Measurements from ENCODE around the gene FBLN2. TPM values are rescaled to one million over a fixed set of nuclear protein-coding genes. Genes with fewer than 3 reads are reported as not detected.

Gene FBLN2
- total and polyA plus RNA-seq, 10 of the 15 experiments (the other 5 are each of a cell fraction or from before 2014, with no cell fraction given) = 0.03 to 0.41 (median 0.12) TPM; not detected in 2

DNA sequence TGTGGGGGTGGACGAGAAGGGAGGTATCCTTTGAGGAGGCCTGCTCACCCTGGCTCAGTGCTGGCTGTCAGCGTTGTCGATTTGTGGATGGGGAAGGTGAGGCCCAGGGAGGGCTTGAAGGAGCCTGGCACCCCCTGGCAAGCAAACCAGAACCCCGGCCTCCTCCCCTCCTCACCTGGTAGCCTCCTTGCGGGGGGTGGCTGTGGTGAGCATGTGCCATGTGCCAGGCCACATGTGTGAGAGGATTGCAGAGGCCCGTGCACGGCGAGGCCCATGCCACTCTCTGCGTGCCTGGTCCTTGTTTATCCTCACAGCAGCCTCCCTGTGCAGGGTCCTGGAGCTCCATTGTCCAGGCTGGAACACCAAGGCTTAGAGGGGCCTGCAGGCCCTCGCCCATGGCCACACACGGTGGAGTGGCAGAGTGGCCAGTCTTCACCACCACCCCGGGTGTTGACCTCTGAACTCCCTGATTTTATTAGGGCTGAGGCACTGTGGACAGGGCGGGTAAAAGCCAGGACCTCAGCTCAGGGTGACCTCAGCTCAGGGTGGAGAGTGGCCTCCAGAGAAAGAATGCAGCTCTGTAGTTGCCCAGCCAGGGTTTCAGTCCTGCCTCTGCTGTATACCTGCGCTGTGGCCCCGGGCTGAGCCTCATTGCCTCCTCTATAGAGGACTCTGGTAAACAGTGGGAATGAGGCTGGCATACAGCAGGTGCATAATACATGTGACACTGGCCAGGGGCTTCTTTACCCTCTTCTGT lies 39.7 kb upstream of the FBLN2 start (continued):
- TF ChIP-seq, protein P1, sequence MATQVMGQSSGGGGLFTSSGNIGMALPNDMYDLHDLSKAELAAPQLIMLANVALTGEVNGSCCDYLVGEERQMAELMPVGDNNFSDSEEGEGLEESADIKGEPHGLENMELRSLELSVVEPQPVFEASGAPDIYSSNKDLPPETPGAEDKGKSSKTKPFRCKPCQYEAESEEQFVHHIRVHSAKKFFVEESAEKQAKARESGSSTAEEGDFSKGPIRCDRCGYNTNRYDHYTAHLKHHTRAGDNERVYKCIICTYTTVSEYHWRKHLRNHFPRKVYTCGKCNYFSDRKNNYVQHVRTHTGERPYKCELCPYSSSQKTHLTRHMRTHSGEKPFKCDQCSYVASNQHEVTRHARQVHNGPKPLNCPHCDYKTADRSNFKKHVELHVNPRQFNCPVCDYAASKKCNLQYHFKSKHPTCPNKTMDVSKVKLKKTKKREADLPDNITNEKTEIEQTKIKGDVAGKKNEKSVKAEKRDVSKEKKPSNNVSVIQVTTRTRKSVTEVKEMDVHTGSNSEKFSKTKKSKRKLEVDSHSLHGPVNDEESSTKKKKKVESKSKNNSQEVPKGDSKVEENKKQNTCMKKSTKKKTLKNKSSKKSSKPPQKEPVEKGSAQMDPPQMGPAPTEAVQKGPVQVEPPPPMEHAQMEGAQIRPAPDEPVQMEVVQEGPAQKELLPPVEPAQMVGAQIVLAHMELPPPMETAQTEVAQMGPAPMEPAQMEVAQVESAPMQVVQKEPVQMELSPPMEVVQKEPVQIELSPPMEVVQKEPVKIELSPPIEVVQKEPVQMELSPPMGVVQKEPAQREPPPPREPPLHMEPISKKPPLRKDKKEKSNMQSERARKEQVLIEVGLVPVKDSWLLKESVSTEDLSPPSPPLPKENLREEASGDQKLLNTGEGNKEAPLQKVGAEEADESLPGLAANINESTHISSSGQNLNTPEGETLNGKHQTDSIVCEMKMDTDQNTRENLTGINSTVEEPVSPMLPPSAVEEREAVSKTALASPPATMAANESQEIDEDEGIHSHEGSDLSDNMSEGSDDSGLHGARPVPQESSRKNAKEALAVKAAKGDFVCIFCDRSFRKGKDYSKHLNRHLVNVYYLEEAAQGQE (IDR thresholded peaks at IDR 0.05; ENCODE audit: low read depth, low read length) = no peak
- TF ChIP-seq, protein P2, sequence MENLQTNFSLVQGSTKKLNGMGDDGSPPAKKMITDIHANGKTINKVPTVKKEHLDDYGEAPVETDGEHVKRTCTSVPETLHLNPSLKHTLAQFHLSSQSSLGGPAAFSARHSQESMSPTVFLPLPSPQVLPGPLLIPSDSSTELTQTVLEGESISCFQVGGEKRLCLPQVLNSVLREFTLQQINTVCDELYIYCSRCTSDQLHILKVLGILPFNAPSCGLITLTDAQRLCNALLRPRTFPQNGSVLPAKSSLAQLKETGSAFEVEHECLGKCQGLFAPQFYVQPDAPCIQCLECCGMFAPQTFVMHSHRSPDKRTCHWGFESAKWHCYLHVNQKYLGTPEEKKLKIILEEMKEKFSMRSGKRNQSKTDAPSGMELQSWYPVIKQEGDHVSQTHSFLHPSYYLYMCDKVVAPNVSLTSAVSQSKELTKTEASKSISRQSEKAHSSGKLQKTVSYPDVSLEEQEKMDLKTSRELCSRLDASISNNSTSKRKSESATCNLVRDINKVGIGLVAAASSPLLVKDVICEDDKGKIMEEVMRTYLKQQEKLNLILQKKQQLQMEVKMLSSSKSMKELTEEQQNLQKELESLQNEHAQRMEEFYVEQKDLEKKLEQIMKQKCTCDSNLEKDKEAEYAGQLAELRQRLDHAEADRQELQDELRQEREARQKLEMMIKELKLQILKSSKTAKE (IDR thresholded peaks at IDR 0.05; ENCODE audit: low read depth, poor library complexity, severe bottlenecking) = no peak
- TF ChIP-seq CBX3 (IDR thresholded peaks at IDR 0.05; ENCODE audit: borderline replicate concordance, low read depth) = no peak
- TF ChIP-seq, protein P3, sequence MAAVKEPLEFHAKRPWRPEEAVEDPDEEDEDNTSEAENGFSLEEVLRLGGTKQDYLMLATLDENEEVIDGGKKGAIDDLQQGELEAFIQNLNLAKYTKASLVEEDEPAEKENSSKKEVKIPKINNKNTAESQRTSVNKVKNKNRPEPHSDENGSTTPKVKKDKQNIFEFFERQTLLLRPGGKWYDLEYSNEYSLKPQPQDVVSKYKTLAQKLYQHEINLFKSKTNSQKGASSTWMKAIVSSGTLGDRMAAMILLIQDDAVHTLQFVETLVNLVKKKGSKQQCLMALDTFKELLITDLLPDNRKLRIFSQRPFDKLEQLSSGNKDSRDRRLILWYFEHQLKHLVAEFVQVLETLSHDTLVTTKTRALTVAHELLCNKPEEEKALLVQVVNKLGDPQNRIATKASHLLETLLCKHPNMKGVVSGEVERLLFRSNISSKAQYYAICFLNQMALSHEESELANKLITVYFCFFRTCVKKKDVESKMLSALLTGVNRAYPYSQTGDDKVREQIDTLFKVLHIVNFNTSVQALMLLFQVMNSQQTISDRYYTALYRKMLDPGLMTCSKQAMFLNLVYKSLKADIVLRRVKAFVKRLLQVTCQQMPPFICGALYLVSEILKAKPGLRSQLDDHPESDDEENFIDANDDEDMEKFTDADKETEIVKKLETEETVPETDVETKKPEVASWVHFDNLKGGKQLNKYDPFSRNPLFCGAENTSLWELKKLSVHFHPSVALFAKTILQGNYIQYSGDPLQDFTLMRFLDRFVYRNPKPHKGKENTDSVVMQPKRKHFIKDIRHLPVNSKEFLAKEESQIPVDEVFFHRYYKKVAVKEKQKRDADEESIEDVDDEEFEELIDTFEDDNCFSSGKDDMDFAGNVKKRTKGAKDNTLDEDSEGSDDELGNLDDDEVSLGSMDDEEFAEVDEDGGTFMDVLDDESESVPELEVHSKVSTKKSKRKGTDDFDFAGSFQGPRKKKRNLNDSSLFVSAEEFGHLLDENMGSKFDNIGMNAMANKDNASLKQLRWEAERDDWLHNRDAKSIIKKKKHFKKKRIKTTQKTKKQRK (IDR thresholded peaks at IDR 0.05; ENCODE audit: low read depth, low read length) = no peak
- no peak for TF ChIP-seq DPF2 (IDR thresholded peaks at IDR 0.05)

All from GM12878 (cell line).